ENCODE measurements around the gene AGBL1.
"Not testable (repeated sequence)": the region's sequence is repeated elsewhere in the genome, so short reads cannot be mapped to it uniquely, and the experiment has no call there.

The AGBL1 gene

GRCh38 chr15:86506401-86506800, 426.7 kb downstream of the AGBL1 start:
- no peak for DNase-seq (ENCODE audit: low read depth in 2 of 2)

DNA sequence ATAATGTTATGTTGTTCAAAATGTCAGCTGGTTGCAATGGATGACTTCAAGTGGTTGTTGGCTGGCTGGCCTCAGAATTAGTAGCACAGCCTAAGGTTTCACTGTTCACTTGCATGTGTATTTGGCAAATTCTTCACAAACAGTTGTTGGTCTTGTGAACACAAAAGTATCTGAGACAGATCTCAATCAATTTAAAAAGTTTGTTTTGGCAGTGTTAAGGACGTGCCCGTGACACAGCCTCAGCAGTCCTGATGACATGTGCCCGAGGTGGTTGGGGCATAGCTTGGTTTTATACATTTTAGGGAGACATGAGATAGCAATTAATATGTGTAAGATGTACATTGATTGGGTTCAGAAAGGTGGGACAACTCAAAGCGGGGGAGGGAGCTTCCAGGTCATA, 436.0 kb downstream of the AGBL1 start:
- no peak for DNase-seq (ENCODE audit: low read depth in 2 of 2)

DNA sequence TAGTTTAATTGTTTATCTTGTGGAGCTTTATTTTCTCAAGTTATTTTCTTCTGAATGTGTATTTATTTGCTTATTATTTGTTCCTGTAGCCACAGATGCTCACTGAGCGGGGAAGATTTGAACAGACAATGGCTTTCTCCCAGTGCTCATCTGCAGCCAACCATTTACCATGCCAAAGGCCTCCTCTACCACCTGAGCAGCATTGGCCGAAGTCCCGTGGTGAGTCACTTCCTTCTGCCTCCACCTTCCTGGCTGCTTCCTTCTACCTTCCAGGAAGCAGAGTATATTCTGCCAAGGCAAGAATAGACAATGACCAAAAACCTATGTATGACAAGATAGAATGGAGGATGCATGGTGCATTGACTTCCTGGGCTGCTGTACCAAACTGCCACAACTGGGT, 443.1 kb downstream of the AGBL1 start:
- no peak for DNase-seq (ENCODE audit: low read depth in 2 of 2)

DNA sequence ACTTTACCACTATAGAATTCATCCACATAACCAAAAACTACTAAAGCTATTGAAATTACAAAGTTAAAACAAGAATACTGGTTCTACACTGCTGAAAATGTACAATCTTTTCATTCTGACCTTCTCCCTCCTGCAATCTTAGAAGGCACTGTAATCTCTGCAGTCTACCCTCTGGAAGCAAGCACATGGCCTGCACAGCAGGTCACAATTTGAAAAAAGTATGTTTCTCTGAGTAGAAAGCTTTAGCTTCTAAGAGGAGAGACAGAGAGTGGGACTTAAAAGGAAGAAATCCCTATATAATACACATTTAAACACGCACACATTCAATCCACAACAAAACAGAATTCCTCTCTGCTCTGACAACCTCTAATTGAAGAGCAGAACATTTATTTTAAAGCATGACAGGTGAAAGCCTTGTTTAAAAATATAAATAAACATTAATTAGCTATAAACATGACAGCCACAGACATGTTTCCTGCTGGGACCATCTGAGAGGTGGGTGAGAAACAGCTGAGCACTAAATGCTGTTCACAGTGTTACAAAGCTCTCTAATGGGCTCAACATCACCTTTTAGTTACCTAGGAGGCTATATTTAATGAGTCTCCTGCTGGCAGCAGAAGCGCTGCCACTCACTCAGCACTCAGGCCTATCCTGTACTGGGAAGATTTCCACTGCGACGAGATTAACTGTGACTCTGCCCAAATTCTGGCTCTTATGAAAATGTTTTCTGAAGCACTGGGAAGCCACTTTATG, 447.4 kb downstream of the AGBL1 start:
- DNase-seq (ENCODE audit: low read depth in 2 of 2): no peak

- not testable (repeated sequence) for DNase-seq (ENCODE audit: low read depth in 2 of 2)
Observed at GRCh38 chr15:86528094-86528493, 448.4 kb downstream of the AGBL1 start.

DNA sequence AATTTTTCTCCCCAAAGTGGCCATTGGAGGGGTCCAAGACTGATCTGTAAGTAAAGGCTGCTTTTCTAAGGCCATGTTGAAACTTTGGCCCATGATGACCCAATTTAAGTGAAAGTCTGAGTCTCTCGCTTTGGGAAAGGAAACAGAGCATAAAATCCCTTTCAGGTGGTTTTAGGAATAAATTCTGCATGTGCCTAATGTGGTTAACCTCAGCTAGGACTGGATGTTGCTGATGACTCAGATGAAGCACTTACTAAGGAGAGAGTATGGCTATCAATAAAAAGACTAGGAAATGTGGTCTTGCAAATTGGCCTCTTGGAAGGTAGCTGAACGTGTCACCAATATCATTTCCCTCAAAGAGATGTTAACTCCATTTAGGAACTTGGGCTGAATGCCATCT, 458.5 kb downstream of the AGBL1 start:
- DNase-seq (ENCODE audit: low read depth in 2 of 2): no peak

DNA sequence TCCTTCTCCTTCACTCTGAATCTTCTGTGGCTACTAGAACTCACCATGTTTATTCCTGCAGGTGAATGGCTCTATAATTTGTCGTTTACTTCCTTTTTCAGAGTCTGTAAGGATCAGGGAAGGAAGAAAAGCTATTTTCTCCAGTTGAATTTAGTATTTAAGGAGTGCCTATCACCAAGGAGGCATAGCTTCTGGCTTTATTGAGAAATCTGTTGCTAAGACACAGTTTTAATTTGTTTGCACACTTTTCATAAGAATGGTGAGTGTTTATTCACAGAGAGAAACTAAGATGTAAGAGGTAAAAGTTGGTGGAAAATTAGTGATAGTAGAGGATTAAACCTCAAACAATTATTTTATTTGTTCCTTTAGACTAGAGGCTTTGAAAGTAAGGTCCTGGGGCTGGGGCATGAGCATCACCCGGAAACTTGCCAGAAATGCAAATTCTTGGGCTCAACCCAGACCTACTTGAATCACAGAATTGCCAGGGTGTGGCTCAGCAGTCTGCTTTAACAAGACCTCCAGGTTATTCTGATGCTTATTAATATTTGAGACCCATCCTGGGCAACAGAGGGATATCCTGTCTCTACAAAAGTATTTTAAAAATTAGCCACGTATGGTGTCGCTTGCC, 461.3 kb downstream of the AGBL1 start:
- DNase-seq (ENCODE audit: low read depth in 2 of 2): no peak

GRCh38 chr15:86541540-86541939, 461.9 kb downstream of the AGBL1 start:
- DNase-seq (ENCODE audit: low read depth in 2 of 2): no peak

- no peak for DNase-seq (ENCODE audit: low read depth in 2 of 2)
Observed at GRCh38 chr15:86550075-86550474, 470.4 kb downstream of the AGBL1 start.

- DNase-seq (ENCODE audit: low read depth in 2 of 2): no peak
Observed at GRCh38 chr15:86553108-86553507, 473.4 kb downstream of the AGBL1 start.

GRCh38 chr15:86555098-86555497, 475.4 kb downstream of the AGBL1 start:
- no peak for DNase-seq (ENCODE audit: low read depth in 2 of 2)

GRCh38 chr15:86555939-86556338, 476.3 kb downstream of the AGBL1 start:
- DNase-seq (ENCODE audit: low read depth in 2 of 2): no peak

DNA sequence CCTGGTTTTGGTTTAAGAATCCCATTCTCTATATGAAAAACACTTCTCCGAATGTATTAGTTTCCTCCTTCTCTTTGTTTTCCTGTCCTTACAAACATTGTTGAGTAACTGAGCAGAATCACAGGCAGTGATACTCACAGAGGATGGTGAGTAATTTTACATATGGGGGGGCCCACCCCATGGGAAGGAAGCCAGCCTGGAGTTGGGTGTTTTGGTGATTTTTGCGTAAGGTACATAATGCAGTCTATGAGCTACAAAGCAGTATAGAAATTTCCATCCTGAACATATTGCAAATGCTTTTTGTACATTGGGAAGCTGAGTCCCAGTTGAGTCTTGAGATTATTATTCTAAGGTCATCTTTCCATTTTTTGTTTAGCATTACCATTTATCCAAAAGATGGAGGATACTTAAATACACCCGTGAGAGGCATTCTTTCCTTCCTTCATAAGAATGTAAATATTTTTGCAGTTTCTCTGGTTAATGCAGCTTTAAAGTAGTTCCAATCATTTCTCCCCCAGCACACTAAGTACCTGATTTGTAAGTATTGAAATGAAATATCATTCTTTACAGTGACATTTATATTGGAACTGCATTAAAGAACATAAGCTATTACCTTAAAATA, 476.8 kb downstream of the AGBL1 start:
- DNase-seq (ENCODE audit: low read depth in 2 of 2): no peak

- DNase-seq (ENCODE audit: low read depth in 2 of 2): no peak
Observed at GRCh38 chr15:86557018-86557550, 477.4 kb downstream of the AGBL1 start.

GRCh38 chr15:86558252-86558651, 478.6 kb downstream of the AGBL1 start:
- no peak for DNase-seq (ENCODE audit: low read depth in 2 of 2)

- DNase-seq (ENCODE audit: low read depth in 2 of 2): no peak
Observed at GRCh38 chr15:86558686-86559085, 479.0 kb downstream of the AGBL1 start.

GRCh38 chr15:86568378-86568777, 488.7 kb downstream of the AGBL1 start:
- DNase-seq (ENCODE audit: low read depth in 2 of 2): no peak

- no peak for DNase-seq (ENCODE audit: low read depth in 2 of 2)
Observed at GRCh38 chr15:86570738-86571137, 491.1 kb downstream of the AGBL1 start.

GRCh38 chr15:86571873-86572272, 492.2 kb downstream of the AGBL1 start:
- no peak for DNase-seq (ENCODE audit: low read depth in 2 of 2)

DNA sequence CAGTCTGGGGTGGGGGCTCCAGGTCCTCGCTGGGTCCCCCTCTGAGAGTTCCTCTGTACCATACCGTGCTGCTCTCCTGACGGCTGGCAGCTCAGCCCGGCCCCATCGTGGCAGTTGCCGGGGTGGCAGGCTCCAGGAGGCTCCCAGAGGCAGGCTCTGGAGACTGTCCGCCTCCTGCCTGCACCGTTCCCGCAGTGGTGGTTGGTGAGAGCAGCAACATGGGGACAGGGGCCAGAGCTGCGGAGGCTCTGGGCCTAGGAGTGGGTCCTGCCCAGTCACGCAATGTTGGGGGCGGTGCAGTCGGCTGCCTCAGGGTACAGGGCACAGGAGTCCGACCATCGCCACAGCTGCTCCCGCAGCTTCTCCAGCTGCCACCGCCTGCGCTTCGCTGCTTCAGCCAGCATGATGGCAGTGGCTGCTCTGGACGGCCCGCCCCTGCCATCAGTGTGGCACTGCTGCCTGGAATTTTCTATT, 492.7 kb downstream of the AGBL1 start:
- no peak for DNase-seq (ENCODE audit: low read depth in 2 of 2)

GRCh38 chr15:86573476-86573875, 493.8 kb downstream of the AGBL1 start:
- DNase-seq (ENCODE audit: low read depth in 2 of 2): no peak

DNA sequence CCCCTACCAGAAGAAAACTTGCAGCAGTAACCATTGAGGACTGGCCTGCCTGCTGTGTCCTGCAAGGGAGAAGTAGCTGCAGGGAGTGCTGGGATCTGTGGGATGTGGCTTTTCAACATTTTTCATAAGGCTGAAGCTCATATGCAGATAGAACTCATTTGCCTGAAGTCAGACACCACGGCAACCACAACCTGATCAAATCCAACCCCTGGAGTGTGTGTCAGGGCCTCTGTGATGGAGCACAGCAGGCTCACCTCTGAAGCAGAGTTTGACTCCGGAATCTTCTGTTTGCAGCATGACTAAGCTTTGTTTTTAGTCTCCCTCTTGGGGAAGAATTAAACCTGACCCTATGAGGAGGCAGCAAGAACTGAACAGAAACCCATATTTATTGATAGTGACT, 508.7 kb downstream of the AGBL1 start:
- no peak for DNase-seq (ENCODE audit: low read depth in 2 of 2)

- DNase-seq (ENCODE audit: low read depth in 2 of 2): no peak
Observed at GRCh38 chr15:86590461-86590860, 510.8 kb downstream of the AGBL1 start.

All from fibroblast of skin of left biceps (primary cell).